ENCODE results near the gene PLPPR3.
"Not testable (repeated sequence)": the region's sequence is repeated elsewhere in the genome, so short reads cannot be mapped to it uniquely, and the experiment has no call there.

PLPPR3 gene

GRCh38 chr19:843836-844545 is 22.2 kb upstream of the PLPPR3 start:
- no peak overlapping the region for H3K9ac ChIP-seq (ENCODE audit: low read depth in 1 of 2, low read length in 2 of 2)
- H3K36me3 ChIP-seq (ENCODE audit: control insufficient read depth in 1 of 2, insufficient read depth in 2 of 2, low read length in 2 of 2) = no peaks in the 10 kb centered on the region
- no peaks in the 10 kb centered on the region for H3K4me1 ChIP-seq (ENCODE audit: control insufficient read depth in 1 of 2, insufficient read depth in 2 of 2, low read length in 2 of 2)
- H3K9me3 ChIP-seq (ENCODE audit: control insufficient read depth in 1 of 2, low read length in 2 of 2) = no peaks in the 10 kb centered on the region
- H3K4me3 ChIP-seq (ENCODE audit: low read depth in 1 of 2, low read length in 2 of 2) = no peak overlapping the region
- no peak overlapping the region for H3K27ac ChIP-seq (ENCODE audit: low read depth, low read length)
- H3K27me3 ChIP-seq (ENCODE audit: control insufficient read depth in 1 of 2, insufficient read depth in 2 of 2, low read length in 2 of 2) = peaks cover 16 to 33% of the 10 kb centered on the region in 2 donors

GRCh38 chr19:843180-843835 is 21.6 kb upstream of the PLPPR3 start:
- H3K27me3 ChIP-seq (ENCODE audit: control insufficient read depth in 1 of 2, insufficient read depth in 2 of 2, low read length in 2 of 2) = peaks cover 12 to 33% of the 10 kb centered on the region in 2 donors
- no peak overlapping the region for H3K27ac ChIP-seq (ENCODE audit: low read depth, low read length)
- H3K36me3 ChIP-seq (ENCODE audit: control insufficient read depth in 1 of 2, insufficient read depth in 2 of 2, low read length in 2 of 2) = no peaks in the 10 kb centered on the region
- no peaks in the 10 kb centered on the region for H3K4me1 ChIP-seq (ENCODE audit: control insufficient read depth in 1 of 2, insufficient read depth in 2 of 2, low read length in 2 of 2)
- no peak overlapping the region for H3K4me3 ChIP-seq (ENCODE audit: low read depth in 1 of 2, low read length in 2 of 2)
- H3K9me3 ChIP-seq (ENCODE audit: control insufficient read depth in 1 of 2, low read length in 2 of 2) = no peaks in the 10 kb centered on the region
- H3K9ac ChIP-seq (ENCODE audit: low read depth in 1 of 2, low read length in 2 of 2) = no peak overlapping the region

GRCh38 chr19:842802-843179 is 21.0 kb upstream of the PLPPR3 start:
- not testable (repeated sequence) for H3K36me3 ChIP-seq (ENCODE audit: control insufficient read depth in 1 of 2, insufficient read depth in 2 of 2, low read length in 2 of 2); H3K4me1 ChIP-seq (ENCODE audit: control insufficient read depth in 1 of 2, insufficient read depth in 2 of 2, low read length in 2 of 2); H3K9ac ChIP-seq (ENCODE audit: low read depth in 1 of 2, low read length in 2 of 2); H3K27ac ChIP-seq (ENCODE audit: low read depth, low read length); H3K4me3 ChIP-seq (ENCODE audit: low read depth in 1 of 2, low read length in 2 of 2); H3K9me3 ChIP-seq (ENCODE audit: control insufficient read depth in 1 of 2, low read length in 2 of 2)
- peaks cover 7 to 32% of the 10 kb centered on the region in 2 donors for H3K27me3 ChIP-seq (ENCODE audit: control insufficient read depth in 1 of 2, insufficient read depth in 2 of 2, low read length in 2 of 2)

- no peaks in the 10 kb centered on the region for H3K36me3 ChIP-seq (ENCODE audit: control insufficient read depth in 1 of 2, insufficient read depth in 2 of 2, low read length in 2 of 2)
- no peaks in the 10 kb centered on the region for H3K9me3 ChIP-seq (ENCODE audit: control insufficient read depth in 1 of 2, low read length in 2 of 2)
- no peak within 1 kb of the TSS for H3K9ac ChIP-seq (ENCODE audit: low read depth in 1 of 2, low read length in 2 of 2)
- H3K4me3 ChIP-seq (ENCODE audit: low read depth in 1 of 2, low read length in 2 of 2) = no peak within 1 kb of the TSS
- no peaks in the 10 kb centered on the region for H3K4me1 ChIP-seq (ENCODE audit: control insufficient read depth in 1 of 2, insufficient read depth in 2 of 2, low read length in 2 of 2)
- no peak within 1 kb of the TSS for H3K27ac ChIP-seq (ENCODE audit: low read depth, low read length)
- peaks cover 3 to 15% of the 10 kb centered on the region in 2 donors for H3K27me3 ChIP-seq (ENCODE audit: control insufficient read depth in 1 of 2, insufficient read depth in 2 of 2, low read length in 2 of 2)
Measured at GRCh38 chr19:840519-841206, 18.9 kb upstream of the PLPPR3 start, which contains the start of gene PRTN3. Gene PRTN3 (plus strand): TSS chr19:840999. CDS start chr19:841009, 10 bp downstream.

- H3K4me3 ChIP-seq (ENCODE audit: low read depth in 1 of 2, low read length in 2 of 2) = no peak overlapping the region
- H3K4me1 ChIP-seq (ENCODE audit: control insufficient read depth in 1 of 2, insufficient read depth in 2 of 2, low read length in 2 of 2) = no peaks in the 10 kb centered on the region
- peaks cover 3 to 17% of the 10 kb centered on the region in 2 donors for H3K27me3 ChIP-seq (ENCODE audit: control insufficient read depth in 1 of 2, insufficient read depth in 2 of 2, low read length in 2 of 2)
Measured at GRCh38 chr19:835210-835810, 13.6 kb upstream of the PLPPR3 start.

GRCh38 chr19:834216-834615 is 12.5 kb upstream of the PLPPR3 start:
- H3K27me3 ChIP-seq (ENCODE audit: control insufficient read depth in 1 of 2, insufficient read depth in 2 of 2, low read length in 2 of 2) = peaks cover 3 to 19% of the 10 kb centered on the region in 2 donors
- no peak overlapping the region for H3K9ac ChIP-seq (ENCODE audit: low read depth in 1 of 2, low read length in 2 of 2)
- H3K36me3 ChIP-seq (ENCODE audit: control insufficient read depth in 1 of 2, insufficient read depth in 2 of 2, low read length in 2 of 2) = no peaks in the 10 kb centered on the region
- no peaks in the 10 kb centered on the region for H3K9me3 ChIP-seq (ENCODE audit: control insufficient read depth in 1 of 2, low read length in 2 of 2)
- no peak overlapping the region for H3K27ac ChIP-seq (ENCODE audit: low read depth, low read length)
- no peak overlapping the region for H3K4me3 ChIP-seq (ENCODE audit: low read depth in 1 of 2, low read length in 2 of 2)
- H3K4me1 ChIP-seq (ENCODE audit: control insufficient read depth in 1 of 2, insufficient read depth in 2 of 2, low read length in 2 of 2) = no peaks in the 10 kb centered on the region

More at GRCh38 chr19:835210-835810, 13.6 kb upstream of the PLPPR3 start:
- Histone ChIP-seq H3K36me3 (ENCODE audit: control insufficient read depth in 1 of 2, insufficient read depth in 2 of 2, low read length in 2 of 2) (no peaks in the 10 kb centered on the region), H3K9ac (ENCODE audit: low read depth in 1 of 2, low read length in 2 of 2) (no peak overlapping the region), H3K27ac (ENCODE audit: low read depth, low read length) (no peak overlapping the region), H3K9me3 (ENCODE audit: control insufficient read depth in 1 of 2, low read length in 2 of 2) (no peaks in the 10 kb centered on the region)

GRCh38 chr19:831407-832369 is 9.9 kb upstream of the PLPPR3 start:
- peaks cover 3 to 26% of the 10 kb centered on the region in 2 donors for H3K27me3 ChIP-seq (ENCODE audit: control insufficient read depth in 1 of 2, insufficient read depth in 2 of 2, low read length in 2 of 2)
- no peaks in the 10 kb centered on the region for H3K9me3 ChIP-seq (ENCODE audit: control insufficient read depth in 1 of 2, low read length in 2 of 2)
- no peak overlapping the region for H3K9ac ChIP-seq (ENCODE audit: low read depth in 1 of 2, low read length in 2 of 2)
- H3K36me3 ChIP-seq (ENCODE audit: control insufficient read depth in 1 of 2, insufficient read depth in 2 of 2, low read length in 2 of 2) = no peaks in the 10 kb centered on the region
- H3K4me1 ChIP-seq (ENCODE audit: control insufficient read depth in 1 of 2, insufficient read depth in 2 of 2, low read length in 2 of 2) = no peaks in the 10 kb centered on the region
- no peak overlapping the region for H3K4me3 ChIP-seq (ENCODE audit: low read depth in 1 of 2, low read length in 2 of 2)
- H3K27ac ChIP-seq (ENCODE audit: low read depth, low read length) = no peak overlapping the region

- no peak overlapping the region for H3K9ac ChIP-seq (ENCODE audit: low read depth in 1 of 2, low read length in 2 of 2)
- no peak overlapping the region for H3K27ac ChIP-seq (ENCODE audit: low read depth, low read length)
- no peaks in the 10 kb centered on the region for H3K4me1 ChIP-seq (ENCODE audit: control insufficient read depth in 1 of 2, insufficient read depth in 2 of 2, low read length in 2 of 2)
- peaks cover 0 to 24% of the 10 kb centered on the region in 2 donors for H3K27me3 ChIP-seq (ENCODE audit: control insufficient read depth in 1 of 2, insufficient read depth in 2 of 2, low read length in 2 of 2)
- no peaks in the 10 kb centered on the region for H3K9me3 ChIP-seq (ENCODE audit: control insufficient read depth in 1 of 2, low read length in 2 of 2)
- no peak overlapping the region for H3K4me3 ChIP-seq (ENCODE audit: low read depth in 1 of 2, low read length in 2 of 2)
- no peaks in the 10 kb centered on the region for H3K36me3 ChIP-seq (ENCODE audit: control insufficient read depth in 1 of 2, insufficient read depth in 2 of 2, low read length in 2 of 2)
Measured at GRCh38 chr19:829129-829758, 7.5 kb upstream of the PLPPR3 start.

GRCh38 chr19:827710-828321 is 6.1 kb upstream of the PLPPR3 start, which contains the start of gene AZU1:
Gene AZU1 (plus strand): TSS chr19:827837. CDS start chr19:827847, 10 bp downstream.
- Histone ChIP-seq H3K9me3 (ENCODE audit: control insufficient read depth in 1 of 2, low read length in 2 of 2) (no peaks in the 10 kb centered on the region), H3K27ac (ENCODE audit: low read depth, low read length) (no peak within 1 kb of the TSS), H3K36me3 (ENCODE audit: control insufficient read depth in 1 of 2, insufficient read depth in 2 of 2, low read length in 2 of 2) (no peaks in the 10 kb centered on the region), H3K4me3 (ENCODE audit: low read depth in 1 of 2, low read length in 2 of 2) (no peak within 1 kb of the TSS), H3K9ac (ENCODE audit: low read depth in 1 of 2, low read length in 2 of 2) (no peak within 1 kb of the TSS), H3K4me1 (ENCODE audit: control insufficient read depth in 1 of 2, insufficient read depth in 2 of 2, low read length in 2 of 2) (no peaks in the 10 kb centered on the region), H3K27me3 (ENCODE audit: control insufficient read depth in 1 of 2, insufficient read depth in 2 of 2, low read length in 2 of 2) (peaks cover 6 to 29% of the 10 kb centered on the region in 2 donors)
